Activated CD8-positive, alpha-beta memory T cell treated with anti-CD3 and anti-CD28 coated beads for 4 hours (primary cell): ENCODE data around the gene NR2F2.

Source experiments
- DNase-seq, 2 donors: peaks; one replicate each; pipeline ENCODE4 v3.0.0-alpha.2; 2020; ENCODE audit warnings: low read depth in 2 of 2

The NR2F2 gene

GRCh38 chr15:96331945-96332636 lies 1.6 kb downstream of the NR2F2 start:
- no peak for DNase-seq

- DNase-seq, result no peak
These were observed 2.2 kb downstream of the NR2F2 start for GRCh38 chr15:96332637-96333121.

- no peak for DNase-seq
These were observed 2.9 kb downstream of the NR2F2 start for GRCh38 chr15:96333131-96334016.

- DNase-seq, result no peak
These were observed 3.7 kb downstream of the NR2F2 start for GRCh38 chr15:96334017-96334704.

GRCh38 chr15:96334705-96335410 lies 4.4 kb downstream of the NR2F2 start:
- no peak for DNase-seq

- DNase-seq, result no peak
These were observed 5.0 kb downstream of the NR2F2 start for GRCh38 chr15:96335411-96336024.

- no peak for DNase-seq
These were observed 5.7 kb downstream of the NR2F2 start for GRCh38 chr15:96336108-96336595.

GRCh38 chr15:96336596-96337364 lies 6.3 kb downstream of the NR2F2 start:
- no peak for DNase-seq

GRCh38 chr15:96337365-96338023 lies 7.0 kb downstream of the NR2F2 start:
- DNase-seq, result no peak

GRCh38 chr15:96338074-96338765 lies 7.7 kb downstream of the NR2F2 start:
- no peak for DNase-seq

GRCh38 chr15:96338766-96339618 lies 8.5 kb downstream of the NR2F2 start:
- DNase-seq, result no peak

GRCh38 chr15:96339619-96340347 lies 9.3 kb downstream of the NR2F2 start:
- no peak for DNase-seq

GRCh38 chr15:96340348-96340597 lies 9.8 kb downstream of the NR2F2 start:
- no peak for DNase-seq

- DNase-seq, result no peak
These were observed 10.4 kb downstream of the NR2F2 start for GRCh38 chr15:96340598-96341512.

- no peak for DNase-seq
These were observed 11.3 kb downstream of the NR2F2 start for GRCh38 chr15:96341513-96342405.
